ENCODE results near the gene EPHA3.

EPHA3 gene

DNA sequence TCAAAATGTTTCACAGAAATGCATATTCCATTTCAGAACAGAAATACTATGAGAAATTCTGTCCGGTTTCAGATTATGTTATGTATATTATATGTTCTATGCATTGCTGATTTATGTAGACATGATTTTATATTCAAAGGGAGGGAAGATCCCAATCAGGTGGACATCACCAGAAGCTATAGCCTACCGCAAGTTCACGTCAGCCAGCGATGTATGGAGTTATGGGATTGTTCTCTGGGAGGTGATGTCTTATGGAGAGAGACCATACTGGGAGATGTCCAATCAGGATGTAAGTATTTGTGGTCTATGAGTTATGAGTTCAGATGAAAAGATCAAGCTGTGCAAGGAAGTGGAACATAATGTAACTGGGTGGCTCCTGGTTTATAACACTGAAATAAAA is 341.7 kb downstream of the EPHA3 start:
- TF ChIP-seq ZNF544 (tag by site-specific recombination; IDR thresholded peaks at IDR 0.05) (no peak), HOXC10 (CRISPR knock-in tag; IDR thresholded peaks at IDR 0.05) (no peak), ZNF184 (tag by site-specific recombination; IDR thresholded peaks at IDR 0.05) (no peak), ZNF624 (tag by site-specific recombination; IDR thresholded peaks at IDR 0.05) (no peak), ZNF16 (tag by site-specific recombination; IDR thresholded peaks at IDR 0.05; ENCODE audit: low read depth) (no peak), ZNF596 (tag by site-specific recombination; IDR thresholded peaks at IDR 0.05) (no peak), ZNF639 (tag by site-specific recombination; IDR thresholded peaks at IDR 0.05) (no peak), ZNF626 (tag by site-specific recombination; IDR thresholded peaks at IDR 0.05) (no peak), YY2 (tag by site-specific recombination; IDR thresholded peaks at IDR 0.05) (no peak), ZBTB6 (tag by site-specific recombination; IDR thresholded peaks at IDR 0.05) (no peak), ZNF302 (tag by site-specific recombination; IDR thresholded peaks at IDR 0.05; ENCODE audit: low read depth) (no peak), ZBTB7A (tag by site-specific recombination; IDR thresholded peaks at IDR 0.05; ENCODE audit: low read depth) (no peak), ZXDB (tag by site-specific recombination; IDR thresholded peaks at IDR 0.05) (no peak), ZFHX2 (tag by site-specific recombination; conservative IDR thresholded peaks at IDR 0.05) (no peak)
- TF ChIP-seq, protein P1, sequence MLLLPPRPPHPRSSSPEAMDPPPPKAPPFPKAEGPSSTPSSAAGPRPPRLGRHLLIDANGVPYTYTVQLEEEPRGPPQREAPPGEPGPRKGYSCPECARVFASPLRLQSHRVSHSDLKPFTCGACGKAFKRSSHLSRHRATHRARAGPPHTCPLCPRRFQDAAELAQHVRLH (tag by site-specific recombination; IDR thresholded peaks at IDR 0.05): no peak
- TF ChIP-seq, protein P2, sequence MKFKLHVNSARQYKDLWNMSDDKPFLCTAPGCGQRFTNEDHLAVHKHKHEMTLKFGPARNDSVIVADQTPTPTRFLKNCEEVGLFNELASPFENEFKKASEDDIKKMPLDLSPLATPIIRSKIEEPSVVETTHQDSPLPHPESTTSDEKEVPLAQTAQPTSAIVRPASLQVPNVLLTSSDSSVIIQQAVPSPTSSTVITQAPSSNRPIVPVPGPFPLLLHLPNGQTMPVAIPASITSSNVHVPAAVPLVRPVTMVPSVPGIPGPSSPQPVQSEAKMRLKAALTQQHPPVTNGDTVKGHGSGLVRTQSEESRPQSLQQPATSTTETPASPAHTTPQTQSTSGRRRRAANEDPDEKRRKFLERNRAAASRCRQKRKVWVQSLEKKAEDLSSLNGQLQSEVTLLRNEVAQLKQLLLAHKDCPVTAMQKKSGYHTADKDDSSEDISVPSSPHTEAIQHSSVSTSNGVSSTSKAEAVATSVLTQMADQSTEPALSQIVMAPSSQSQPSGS (tag by site-specific recombination; IDR thresholded peaks at IDR 0.05; ENCODE audit: low read depth): no peak
- TF ChIP-seq, protein P3, sequence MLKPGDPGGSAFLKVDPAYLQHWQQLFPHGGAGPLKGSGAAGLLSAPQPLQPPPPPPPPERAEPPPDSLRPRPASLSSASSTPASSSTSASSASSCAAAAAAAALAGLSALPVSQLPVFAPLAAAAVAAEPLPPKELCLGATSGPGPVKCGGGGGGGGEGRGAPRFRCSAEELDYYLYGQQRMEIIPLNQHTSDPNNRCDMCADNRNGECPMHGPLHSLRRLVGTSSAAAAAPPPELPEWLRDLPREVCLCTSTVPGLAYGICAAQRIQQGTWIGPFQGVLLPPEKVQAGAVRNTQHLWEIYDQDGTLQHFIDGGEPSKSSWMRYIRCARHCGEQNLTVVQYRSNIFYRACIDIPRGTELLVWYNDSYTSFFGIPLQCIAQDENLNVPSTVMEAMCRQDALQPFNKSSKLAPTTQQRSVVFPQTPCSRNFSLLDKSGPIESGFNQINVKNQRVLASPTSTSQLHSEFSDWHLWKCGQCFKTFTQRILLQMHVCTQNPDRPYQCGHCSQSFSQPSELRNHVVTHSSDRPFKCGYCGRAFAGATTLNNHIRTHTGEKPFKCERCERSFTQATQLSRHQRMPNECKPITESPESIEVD (tag by site-specific recombination; IDR thresholded peaks at IDR 0.05): no peak
- TF ChIP-seq, protein P4, sequence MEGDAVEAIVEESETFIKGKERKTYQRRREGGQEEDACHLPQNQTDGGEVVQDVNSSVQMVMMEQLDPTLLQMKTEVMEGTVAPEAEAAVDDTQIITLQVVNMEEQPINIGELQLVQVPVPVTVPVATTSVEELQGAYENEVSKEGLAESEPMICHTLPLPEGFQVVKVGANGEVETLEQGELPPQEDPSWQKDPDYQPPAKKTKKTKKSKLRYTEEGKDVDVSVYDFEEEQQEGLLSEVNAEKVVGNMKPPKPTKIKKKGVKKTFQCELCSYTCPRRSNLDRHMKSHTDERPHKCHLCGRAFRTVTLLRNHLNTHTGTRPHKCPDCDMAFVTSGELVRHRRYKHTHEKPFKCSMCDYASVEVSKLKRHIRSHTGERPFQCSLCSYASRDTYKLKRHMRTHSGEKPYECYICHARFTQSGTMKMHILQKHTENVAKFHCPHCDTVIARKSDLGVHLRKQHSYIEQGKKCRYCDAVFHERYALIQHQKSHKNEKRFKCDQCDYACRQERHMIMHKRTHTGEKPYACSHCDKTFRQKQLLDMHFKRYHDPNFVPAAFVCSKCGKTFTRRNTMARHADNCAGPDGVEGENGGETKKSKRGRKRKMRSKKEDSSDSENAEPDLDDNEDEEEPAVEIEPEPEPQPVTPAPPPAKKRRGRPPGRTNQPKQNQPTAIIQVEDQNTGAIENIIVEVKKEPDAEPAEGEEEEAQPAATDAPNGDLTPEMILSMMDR (tag by site-specific recombination; IDR thresholded peaks at IDR 0.05): no peak
- TF ChIP-seq, protein P5, sequence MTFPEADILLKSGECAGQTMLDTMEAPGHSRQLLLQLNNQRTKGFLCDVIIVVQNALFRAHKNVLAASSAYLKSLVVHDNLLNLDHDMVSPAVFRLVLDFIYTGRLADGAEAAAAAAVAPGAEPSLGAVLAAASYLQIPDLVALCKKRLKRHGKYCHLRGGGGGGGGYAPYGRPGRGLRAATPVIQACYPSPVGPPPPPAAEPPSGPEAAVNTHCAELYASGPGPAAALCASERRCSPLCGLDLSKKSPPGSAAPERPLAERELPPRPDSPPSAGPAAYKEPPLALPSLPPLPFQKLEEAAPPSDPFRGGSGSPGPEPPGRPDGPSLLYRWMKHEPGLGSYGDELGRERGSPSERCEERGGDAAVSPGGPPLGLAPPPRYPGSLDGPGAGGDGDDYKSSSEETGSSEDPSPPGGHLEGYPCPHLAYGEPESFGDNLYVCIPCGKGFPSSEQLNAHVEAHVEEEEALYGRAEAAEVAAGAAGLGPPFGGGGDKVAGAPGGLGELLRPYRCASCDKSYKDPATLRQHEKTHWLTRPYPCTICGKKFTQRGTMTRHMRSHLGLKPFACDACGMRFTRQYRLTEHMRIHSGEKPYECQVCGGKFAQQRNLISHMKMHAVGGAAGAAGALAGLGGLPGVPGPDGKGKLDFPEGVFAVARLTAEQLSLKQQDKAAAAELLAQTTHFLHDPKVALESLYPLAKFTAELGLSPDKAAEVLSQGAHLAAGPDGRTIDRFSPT (tag by site-specific recombination; IDR thresholded peaks at IDR 0.05): no peak
- TF ChIP-seq, protein P6, sequence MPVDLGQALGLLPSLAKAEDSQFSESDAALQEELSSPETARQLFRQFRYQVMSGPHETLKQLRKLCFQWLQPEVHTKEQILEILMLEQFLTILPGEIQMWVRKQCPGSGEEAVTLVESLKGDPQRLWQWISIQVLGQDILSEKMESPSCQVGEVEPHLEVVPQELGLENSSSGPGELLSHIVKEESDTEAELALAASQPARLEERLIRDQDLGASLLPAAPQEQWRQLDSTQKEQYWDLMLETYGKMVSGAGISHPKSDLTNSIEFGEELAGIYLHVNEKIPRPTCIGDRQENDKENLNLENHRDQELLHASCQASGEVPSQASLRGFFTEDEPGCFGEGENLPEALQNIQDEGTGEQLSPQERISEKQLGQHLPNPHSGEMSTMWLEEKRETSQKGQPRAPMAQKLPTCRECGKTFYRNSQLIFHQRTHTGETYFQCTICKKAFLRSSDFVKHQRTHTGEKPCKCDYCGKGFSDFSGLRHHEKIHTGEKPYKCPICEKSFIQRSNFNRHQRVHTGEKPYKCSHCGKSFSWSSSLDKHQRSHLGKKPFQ (tag by site-specific recombination; IDR thresholded peaks at IDR 0.05): no peak
- CTCF ChIA-PET: no interaction called here
- H3K4me3 ChIP-seq (ENCODE audit: low read depth, low read length): no peak overlapping the region

More for the DNA sequence above, 341.7 kb downstream of the EPHA3 start:
- Histone ChIP-seq H3K27ac (ENCODE audit: extremely low read depth, low read depth, low read length) (no peak overlapping the region), H3K4me1 (ENCODE audit: control insufficient read depth, insufficient read depth, low read length) (no peaks in the 10 kb centered on the region), H3K9me3 (ENCODE audit: control insufficient read depth, insufficient read depth, low read depth, low read length) (no peaks in the 10 kb centered on the region), H3K36me3 (ENCODE audit: control insufficient read depth in 2 of 2, insufficient read depth in 1 of 2, low read length in 2 of 2) (no peaks in the 10 kb centered on the region)
- POLR2A ChIA-PET: no interaction called here
